ENCODE measurements around the gene HACD2.
"Not testable (repeated sequence)": the region's sequence is repeated elsewhere in the genome, so short reads cannot be mapped to it uniquely, and the experiment has no call there.

The HACD2 gene

GRCh38 chr3:123611082-123611481 lies 26.2 kb upstream of the HACD2 start:
- DNase-seq, result no peak

DNA sequence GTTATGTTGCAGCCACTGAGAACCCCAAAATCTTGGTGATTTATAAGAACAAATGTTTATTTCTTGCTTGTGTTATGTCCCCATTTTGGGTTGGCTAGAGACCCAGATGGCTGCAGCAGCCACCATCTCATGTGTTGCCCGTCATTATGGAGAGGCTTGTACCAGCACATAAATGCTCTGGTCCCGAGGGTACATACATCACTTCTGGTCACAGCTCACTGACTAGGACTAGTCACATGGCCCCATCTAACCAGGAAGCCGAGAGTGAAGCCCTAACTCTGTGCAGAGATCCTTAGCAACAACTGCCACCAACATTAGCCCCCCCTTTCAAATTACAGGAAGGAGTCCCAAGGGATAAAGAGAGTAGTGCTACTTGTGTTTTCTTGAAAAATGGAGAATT lies 25.5 kb upstream of the HACD2 start:
- DNase-seq, result no peak

DNA sequence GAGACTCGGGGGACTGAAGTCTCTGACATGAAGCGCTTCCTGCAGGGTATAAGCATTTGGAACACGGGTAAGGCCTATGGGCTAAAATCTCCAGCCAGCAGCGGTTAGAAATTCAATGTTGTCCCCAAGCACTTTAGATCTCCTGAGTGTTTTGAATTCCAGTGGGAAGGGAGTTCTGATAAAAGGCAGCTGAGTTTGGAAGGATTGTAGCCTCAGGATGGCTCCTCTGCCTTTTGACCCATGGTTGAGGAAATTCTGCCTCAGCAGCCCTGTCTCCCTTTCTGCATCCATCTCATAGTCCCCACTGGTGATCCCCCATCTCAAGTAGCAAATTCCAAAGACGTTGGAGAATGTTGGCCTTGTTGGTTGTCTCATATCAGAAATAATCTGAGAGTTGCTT lies 24.2 kb upstream of the HACD2 start:
- no peak for DNase-seq

GRCh38 chr3:123608263-123608937 lies 23.5 kb upstream of the HACD2 start:
- no peak for DNase-seq

DNA sequence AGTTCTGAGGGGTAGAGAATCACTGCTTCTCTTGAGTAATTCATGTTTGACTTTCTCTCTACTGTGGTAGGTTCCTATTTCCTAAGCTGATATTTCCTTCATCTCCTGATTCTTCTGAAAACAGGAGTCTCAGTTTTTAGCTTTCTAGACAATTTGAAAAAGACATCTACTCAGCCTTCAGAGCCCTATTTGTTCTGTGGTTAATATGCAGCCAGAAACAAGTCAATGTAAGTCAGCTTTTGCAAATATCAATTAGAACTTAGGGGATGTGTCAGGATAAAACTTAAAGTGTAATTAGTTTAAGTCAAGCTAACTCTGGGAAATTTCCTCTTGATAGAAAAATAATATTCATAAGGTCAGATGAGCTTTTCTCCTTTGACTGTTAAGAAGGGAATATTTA lies 21.7 kb upstream of the HACD2 start:
- no peak for DNase-seq

- DNase-seq, result no peak
Observed at GRCh38 chr3:123605789-123606234, 21.0 kb upstream of the HACD2 start.

GRCh38 chr3:123603153-123603552 lies 18.3 kb upstream of the HACD2 start:
- DNase-seq, result not testable (repeated sequence)

- no peak for DNase-seq
Observed at GRCh38 chr3:123602325-123602724, 17.5 kb upstream of the HACD2 start.

DNA sequence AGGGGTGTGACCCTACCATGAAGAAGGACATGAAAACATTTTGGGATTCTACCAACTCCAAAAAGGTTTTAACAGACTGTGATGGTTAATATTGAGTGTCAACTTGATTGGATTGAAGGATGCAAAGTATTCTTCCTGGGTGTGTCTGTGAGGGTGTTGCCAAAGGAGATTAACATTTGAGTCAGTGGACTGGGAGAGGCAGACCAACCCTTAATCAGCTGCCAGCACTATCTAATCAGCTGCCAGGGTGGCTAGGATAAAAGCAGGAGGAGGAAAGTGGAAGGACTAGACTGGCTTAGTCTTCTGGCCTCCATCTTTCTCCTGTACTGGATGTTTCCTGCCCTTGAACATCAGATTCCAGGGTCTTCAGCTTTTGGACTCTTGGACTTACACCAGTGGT lies 16.0 kb upstream of the HACD2 start:
- DNase-seq, result not testable (repeated sequence)

DNA sequence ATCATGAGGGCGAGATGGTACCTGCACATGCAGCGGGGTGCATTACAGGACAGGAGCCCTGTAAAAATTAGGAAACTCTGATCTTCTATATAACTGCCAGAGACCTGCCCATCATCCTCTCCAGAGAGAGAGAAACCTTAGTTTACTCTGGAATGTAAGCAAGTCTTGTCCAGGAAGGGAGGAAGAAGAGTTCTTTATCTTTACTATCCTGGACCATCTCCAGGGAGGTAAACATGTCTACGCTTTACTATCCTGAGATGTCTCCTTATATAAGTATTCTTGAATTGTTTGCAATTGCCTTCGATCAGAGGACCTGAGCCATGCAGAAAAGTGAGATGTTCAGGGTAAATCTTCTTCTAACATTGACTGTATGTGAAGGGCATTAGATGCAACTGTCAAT lies 12.7 kb upstream of the HACD2 start:
- DNase-seq, result no peak

DNA sequence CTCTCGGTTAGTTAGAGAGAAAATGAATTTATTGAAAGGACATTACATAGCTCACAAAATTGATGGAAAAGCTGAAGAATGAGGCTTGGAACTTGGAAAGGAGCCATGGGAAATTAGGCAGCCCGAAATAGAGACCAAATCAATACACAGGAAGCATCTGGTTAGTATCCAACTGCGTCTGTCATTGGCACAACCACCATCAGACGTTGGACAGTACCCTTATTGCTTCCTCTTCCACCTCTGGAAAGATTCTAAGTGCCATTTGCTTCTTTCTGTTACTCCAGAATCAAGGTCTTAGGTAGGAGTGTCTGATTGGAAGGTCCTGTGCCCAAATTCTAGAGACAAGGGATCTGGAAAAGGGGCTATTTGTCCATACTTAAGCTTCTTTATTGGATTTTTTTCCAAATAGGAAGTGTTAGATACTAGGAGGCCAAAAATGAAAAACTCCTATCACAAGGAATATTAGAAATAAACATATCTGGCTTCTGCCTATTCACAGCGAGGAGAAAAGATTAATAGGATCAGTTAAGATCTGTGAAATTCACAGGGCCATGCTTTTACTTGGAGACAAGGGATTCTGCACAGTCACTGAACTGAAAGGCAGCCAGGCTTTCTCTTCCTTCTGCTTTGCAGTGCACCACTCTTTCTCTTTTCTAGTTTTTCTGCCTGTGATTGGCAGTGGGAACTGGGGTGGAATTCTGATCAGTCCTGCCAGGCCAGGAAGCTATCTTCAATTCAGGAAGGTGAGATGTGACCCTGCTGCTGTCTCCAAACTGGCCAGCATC lies 10.7 kb upstream of the HACD2 start:
- no peak for DNase-seq

- no peak for DNase-seq
Observed at GRCh38 chr3:123593381-123593780, 8.5 kb upstream of the HACD2 start.

DNA sequence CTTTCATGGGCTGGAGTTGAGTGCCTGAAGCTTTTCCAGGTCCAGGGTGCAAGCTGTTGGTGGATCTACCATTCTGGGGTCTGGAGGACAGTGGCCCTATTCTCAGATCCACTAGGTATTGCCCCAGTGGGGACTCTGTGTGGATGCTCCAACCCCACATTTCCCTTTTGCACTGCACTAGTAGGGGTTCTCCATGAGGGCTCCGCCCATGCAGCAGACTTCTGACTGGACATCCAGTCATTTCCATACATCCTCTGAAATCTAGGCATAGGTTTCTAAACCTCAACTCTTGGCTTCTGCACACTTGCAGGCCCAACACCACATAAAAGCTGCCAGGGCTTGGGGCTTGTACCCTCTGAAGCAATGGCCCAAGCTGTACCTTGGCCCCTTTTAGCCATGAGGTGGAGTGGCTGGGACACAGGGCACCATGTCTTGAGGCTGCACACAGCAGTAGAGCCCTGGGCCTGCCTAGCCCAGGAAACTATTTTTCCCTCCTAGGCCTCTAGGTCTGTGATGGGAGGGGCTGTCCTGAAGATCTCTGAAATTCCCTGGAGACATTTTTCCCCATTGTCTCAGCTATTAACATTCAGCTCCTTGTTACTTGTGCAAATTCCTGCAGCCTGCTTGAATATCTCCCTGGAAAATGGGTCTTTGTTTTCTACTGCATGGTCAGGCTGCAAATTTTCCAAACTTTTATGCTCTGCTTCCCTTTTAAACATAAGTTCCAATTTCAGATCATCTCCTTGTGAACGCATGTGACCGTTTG lies 6.0 kb upstream of the HACD2 start:
- no peak for DNase-seq

DNA sequence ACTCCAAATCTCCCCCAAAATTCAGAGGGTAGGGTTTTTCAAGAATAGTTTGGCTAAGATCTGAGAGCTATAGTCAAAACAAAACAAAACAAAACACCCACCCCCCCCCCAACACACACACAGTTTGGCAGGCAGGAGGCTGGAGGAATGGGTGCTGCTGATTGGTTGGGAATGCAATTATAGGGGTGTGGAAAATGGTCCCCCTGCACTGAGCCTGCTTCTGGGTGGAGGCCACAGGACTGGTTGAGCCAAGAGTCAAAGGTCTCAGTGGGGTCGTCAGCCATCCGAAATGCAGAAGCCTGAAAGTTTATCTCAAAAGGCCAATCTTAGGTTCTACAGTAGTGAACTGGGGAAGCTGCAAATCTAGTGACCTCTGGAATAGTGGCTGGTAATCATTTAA lies 2.5 kb upstream of the HACD2 start:
- DNase-seq, result no peak

- DNase-seq, result no peak
Observed at GRCh38 chr3:123586968-123587367, 2.1 kb upstream of the HACD2 start.

DNA sequence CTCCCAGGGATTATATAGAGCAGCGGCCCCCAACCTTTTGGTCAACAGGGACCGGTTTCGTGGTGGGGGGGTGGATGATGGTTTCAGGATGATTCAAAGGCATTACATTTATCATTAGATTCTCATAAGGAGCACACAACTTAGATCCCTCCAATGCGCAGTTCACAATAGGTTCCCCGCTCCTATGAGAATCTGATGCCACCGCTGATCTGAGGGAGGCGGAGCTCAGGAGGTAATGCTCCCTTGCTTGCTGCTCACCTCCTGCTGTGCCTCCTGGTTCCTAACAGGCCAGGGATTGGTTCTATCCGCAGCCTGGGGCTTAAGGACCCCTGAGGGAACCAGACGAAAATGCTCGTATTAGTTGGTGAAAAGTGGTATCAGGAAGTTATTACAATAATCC lies 1.3 kb upstream of the HACD2 start:
- DNase-seq, result peak; percentile 45

DNA sequence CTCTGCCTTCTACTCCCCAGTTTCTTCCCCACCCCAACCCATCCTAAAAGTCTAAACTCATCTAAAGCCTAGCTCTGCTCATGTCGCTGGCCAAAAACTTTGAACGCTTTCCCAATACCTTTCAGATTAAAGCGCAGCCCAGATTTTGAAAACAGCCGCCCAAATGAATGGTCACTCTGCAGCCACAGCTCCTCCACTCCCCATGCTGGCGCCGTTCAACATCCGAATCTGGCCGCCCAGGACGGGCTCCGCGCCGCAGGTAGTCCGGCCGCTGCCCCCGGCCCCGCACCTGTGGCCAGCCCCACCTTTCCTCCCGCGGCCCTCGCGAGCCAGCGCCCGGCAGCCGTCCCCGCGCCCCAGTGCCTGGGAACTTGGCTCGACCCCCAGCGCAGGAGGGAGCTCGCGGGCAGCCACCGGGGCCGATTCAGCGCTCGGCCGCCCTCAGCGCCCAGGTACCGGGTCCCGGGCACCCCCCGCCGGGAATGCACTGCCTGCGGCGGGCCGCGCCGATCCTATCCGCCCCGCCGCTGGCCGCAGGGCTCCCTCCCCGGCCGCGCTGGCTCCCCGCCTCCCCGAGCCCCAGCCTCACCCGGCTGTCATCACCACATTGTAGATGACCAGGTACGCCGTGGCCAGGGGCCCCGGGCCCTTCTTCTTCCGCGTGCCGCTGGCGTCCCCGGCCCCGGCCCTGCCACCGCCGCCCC lies 417 bp downstream of the HACD2 start:
- DNase-seq, result no peak

GRCh38 chr3:123583561-123583960 lies 1.3 kb downstream of the HACD2 start:
- DNase-seq, result no peak

DNA sequence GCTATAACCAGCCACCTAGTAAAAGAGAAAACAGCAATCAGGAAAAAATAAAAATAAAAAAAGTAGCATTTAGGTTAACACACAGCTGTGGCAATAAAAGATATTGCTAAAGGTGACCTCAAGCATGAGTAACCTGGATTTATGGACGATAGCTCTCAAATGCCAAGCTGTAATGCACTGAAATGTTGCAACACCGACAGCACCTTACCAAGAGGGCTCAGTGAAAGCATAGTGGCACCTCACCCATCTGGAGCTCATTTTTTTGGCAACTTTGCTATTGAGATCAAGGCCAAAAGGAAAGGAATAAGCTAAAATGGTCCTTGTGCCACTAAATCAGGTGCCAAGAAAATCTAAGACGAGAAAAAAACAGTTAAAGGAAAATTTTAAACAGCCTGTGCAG lies 2.5 kb downstream of the HACD2 start:
- DNase-seq, result no peak

GRCh38 chr3:123576122-123576521 lies 8.7 kb downstream of the HACD2 start:
- no peak for DNase-seq

DNA sequence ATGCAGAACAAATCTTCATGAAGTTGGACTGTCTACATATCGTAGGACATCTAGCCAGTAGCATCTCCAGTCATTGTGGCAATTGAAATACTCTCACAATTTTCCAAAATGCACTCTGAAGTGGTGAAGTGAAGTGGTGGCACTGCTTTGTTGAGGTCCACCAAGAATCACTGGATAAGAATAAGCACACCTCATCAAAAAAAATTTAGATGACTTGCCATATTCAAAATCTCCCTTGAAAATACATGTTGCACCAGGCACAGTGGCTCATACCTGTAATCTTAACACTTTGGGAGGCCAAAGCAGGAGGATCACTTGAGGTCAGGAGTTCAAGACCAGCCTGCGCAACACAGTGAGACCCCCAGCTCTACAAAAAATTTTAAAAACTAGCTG lies 12.9 kb downstream of the HACD2 start:
- DNase-seq, result no peak

DNA sequence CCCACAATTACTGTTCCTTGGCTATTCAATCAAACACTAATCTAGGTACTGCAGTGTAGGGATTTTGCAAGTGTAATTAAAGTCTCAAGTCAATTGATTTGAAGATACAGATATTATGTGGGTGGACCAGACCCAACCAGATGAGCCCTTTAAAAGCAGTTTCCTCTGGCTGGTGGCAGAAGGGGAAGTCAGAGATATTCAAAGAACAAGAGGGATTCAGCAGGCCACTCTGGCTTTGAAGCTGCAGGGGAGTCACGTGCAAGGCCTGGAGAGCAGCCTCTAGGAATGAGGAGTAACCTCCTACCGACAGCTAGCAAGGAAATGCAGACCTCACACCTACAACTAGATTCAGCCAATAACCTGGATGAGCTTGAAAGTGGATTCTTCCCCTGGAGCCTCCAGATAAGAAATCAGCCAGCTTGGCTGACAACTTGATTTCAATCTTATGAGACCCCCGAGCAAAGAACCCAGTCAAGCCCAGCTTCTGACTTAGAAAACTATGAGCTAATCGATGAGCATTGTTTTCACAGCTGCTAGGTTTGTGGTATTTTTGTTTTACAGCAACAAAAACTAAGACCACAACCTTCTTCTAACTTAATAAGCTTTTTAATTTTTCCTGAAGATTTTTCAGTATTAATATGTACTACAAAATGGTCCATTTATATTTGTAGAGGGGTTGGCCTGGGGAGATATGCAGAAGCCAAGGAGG lies 13.4 kb downstream of the HACD2 start:
- peak; percentile 50 for DNase-seq

DNA sequence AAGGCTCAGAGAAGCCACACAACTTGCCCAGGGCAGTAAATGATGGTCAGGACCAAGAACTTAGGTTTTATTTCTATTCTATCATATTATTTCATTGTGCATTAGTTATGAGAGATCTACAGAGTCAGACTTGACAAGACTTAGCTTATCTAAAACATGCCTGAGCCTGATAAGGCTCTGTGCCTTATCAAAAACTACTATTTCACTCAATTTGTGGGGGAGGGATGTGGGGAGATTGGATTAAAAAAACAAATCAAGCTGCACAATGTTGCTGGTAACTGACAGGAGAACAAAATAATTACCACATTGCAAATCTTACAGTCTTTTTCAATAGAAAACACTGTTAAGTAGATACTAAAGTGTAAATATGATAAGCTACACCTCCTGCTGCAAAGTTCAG lies 16.0 kb downstream of the HACD2 start:
- DNase-seq, result no peak
